Measurements from ENCODE around the gene SPATS2. TPM values are rescaled to one million over a fixed set of nuclear protein-coding genes. Genes with fewer than 3 reads are reported as not detected.
"Not testable (repeated sequence)": the region's sequence is repeated elsewhere in the genome, so short reads cannot be mapped to it uniquely, and the experiment has no call there.

SPATS2 gene
- total RNA-seq, 1 experiment from 2014 or later, result 50.7 TPM

- H3K4me1 ChIP-seq (ENCODE audit: low read length), result no peaks in the 10 kb centered on the region
- no peaks in the 10 kb centered on the region for H4K20me1 ChIP-seq (ENCODE audit: insufficient read depth, low read depth, low read length)
- H3K79me2 ChIP-seq (ENCODE audit: low read length), result no peaks in the 10 kb centered on the region
- DNase-seq, result no peak
- no peak overlapping the region for H2AFZ ChIP-seq (ENCODE audit: low read length)
- no peak overlapping the region for H3K27ac ChIP-seq (ENCODE audit: low read length)
- no peaks in the 10 kb centered on the region for H3K27me3 ChIP-seq (ENCODE audit: low read length)
- no peak overlapping the region for H3K9ac ChIP-seq (ENCODE audit: low read length)
- no peak overlapping the region for H3K4me2 ChIP-seq (ENCODE audit: low read depth, low read length, poor library complexity, severe bottlenecking)
- no peaks in the 10 kb centered on the region for H3K9me2 ChIP-seq (replicated peaks; ENCODE audit: insufficient read depth, low read length)
- no peaks in the 10 kb centered on the region for H3K9me3 ChIP-seq (ENCODE audit: low read length)
- no peak overlapping the region for H3K4me3 ChIP-seq (ENCODE audit: low read length)
- peaks cover 35% of the 10 kb centered on the region for H3K36me3 ChIP-seq (ENCODE audit: insufficient read depth, low read length)
Measured at GRCh38 chr12:49529414-49529813, 162.2 kb downstream of the SPATS2 start.

GRCh38 chr12:49531745-49532144 is 164.5 kb downstream of the SPATS2 start:
- no peaks in the 10 kb centered on the region for H3K27me3 ChIP-seq (ENCODE audit: low read length)
- no peak for DNase-seq
- H3K9me2 ChIP-seq (replicated peaks; ENCODE audit: insufficient read depth, low read length), result no peaks in the 10 kb centered on the region
- H3K79me2 ChIP-seq (ENCODE audit: low read length), result no peaks in the 10 kb centered on the region
- no peak overlapping the region for H3K4me2 ChIP-seq (ENCODE audit: low read depth, low read length, poor library complexity, severe bottlenecking)
- no peak overlapping the region for H3K9ac ChIP-seq (ENCODE audit: low read length)
- no peak overlapping the region for H3K4me3 ChIP-seq (ENCODE audit: low read length)
- no peak overlapping the region for H3K27ac ChIP-seq (ENCODE audit: low read length)
- peaks cover 9% of the 10 kb centered on the region for H3K4me1 ChIP-seq (ENCODE audit: low read length)
- no peak overlapping the region for H2AFZ ChIP-seq (ENCODE audit: low read length)
- no peaks in the 10 kb centered on the region for H4K20me1 ChIP-seq (ENCODE audit: insufficient read depth, low read depth, low read length)
- H3K36me3 ChIP-seq (ENCODE audit: insufficient read depth, low read length), result peaks cover 14% of the 10 kb centered on the region
- no peaks in the 10 kb centered on the region for H3K9me3 ChIP-seq (ENCODE audit: low read length)

GRCh38 chr12:49533331-49533730 is 166.1 kb downstream of the SPATS2 start:
- H3K9ac ChIP-seq (ENCODE audit: low read length), result no peak overlapping the region
- H3K27ac ChIP-seq (ENCODE audit: low read length), result no peak overlapping the region
- peaks cover 23% of the 10 kb centered on the region for H3K4me1 ChIP-seq (ENCODE audit: low read length)
- H2AFZ ChIP-seq (ENCODE audit: low read length), result no peak overlapping the region
- no peak overlapping the region for H3K4me2 ChIP-seq (ENCODE audit: low read depth, low read length, poor library complexity, severe bottlenecking)
- 0 out of 2 replicates have a peak, but pooled peaks cover 4% of the 10 kb centered on the region for H3K36me3 ChIP-seq (ENCODE audit: insufficient read depth, low read length)
- H3K27me3 ChIP-seq (ENCODE audit: low read length), result no peaks in the 10 kb centered on the region
- no peaks in the 10 kb centered on the region for H3K9me3 ChIP-seq (ENCODE audit: low read length)
- no peaks in the 10 kb centered on the region for H3K9me2 ChIP-seq (replicated peaks; ENCODE audit: insufficient read depth, low read length)
- H3K79me2 ChIP-seq (ENCODE audit: low read length), result no peaks in the 10 kb centered on the region
- DNase-seq, result no peak
- no peaks in the 10 kb centered on the region for H4K20me1 ChIP-seq (ENCODE audit: insufficient read depth, low read depth, low read length)
- H3K4me3 ChIP-seq (ENCODE audit: low read length), result no peak overlapping the region

GRCh38 chr12:49534122-49534521 is 166.9 kb downstream of the SPATS2 start:
- H4K20me1 ChIP-seq (ENCODE audit: insufficient read depth, low read depth, low read length); H3K36me3 ChIP-seq (ENCODE audit: insufficient read depth, low read length); H3K4me3 ChIP-seq (ENCODE audit: low read length); H3K27ac ChIP-seq (ENCODE audit: low read length); DNase-seq; H2AFZ ChIP-seq (ENCODE audit: low read length); H3K9me3 ChIP-seq (ENCODE audit: low read length); H3K27me3 ChIP-seq (ENCODE audit: low read length); H3K4me2 ChIP-seq (ENCODE audit: low read depth, low read length, poor library complexity, severe bottlenecking); H3K9ac ChIP-seq (ENCODE audit: low read length); H3K9me2 ChIP-seq (replicated peaks; ENCODE audit: insufficient read depth, low read length); H3K79me2 ChIP-seq (ENCODE audit: low read length): not testable (repeated sequence)
- peaks cover 24% of the 10 kb centered on the region for H3K4me1 ChIP-seq (ENCODE audit: low read length)

GRCh38 chr12:49534731-49535278 is 167.5 kb downstream of the SPATS2 start:
- Histone ChIP-seq H3K9ac (ENCODE audit: low read length) (no peak overlapping the region), H3K27me3 (ENCODE audit: low read length) (no peaks in the 10 kb centered on the region), H4K20me1 (ENCODE audit: insufficient read depth, low read depth, low read length) (no peaks in the 10 kb centered on the region), H3K4me3 (ENCODE audit: low read length) (no peak overlapping the region), H3K4me2 (ENCODE audit: low read depth, low read length, poor library complexity, severe bottlenecking) (no peak overlapping the region), H3K27ac (ENCODE audit: low read length) (no peak overlapping the region), H3K36me3 (ENCODE audit: insufficient read depth, low read length) (0 out of 2 replicates have a peak, but pooled peaks cover 4% of the 10 kb centered on the region), H3K79me2 (ENCODE audit: low read length) (no peaks in the 10 kb centered on the region), H3K9me2 (replicated peaks; ENCODE audit: insufficient read depth, low read length) (no peaks in the 10 kb centered on the region), H2AFZ (ENCODE audit: low read length) (no peak overlapping the region), H3K9me3 (ENCODE audit: low read length) (no peaks in the 10 kb centered on the region), H3K4me1 (ENCODE audit: low read length) (peaks cover 30% of the 10 kb centered on the region)
- DNase-seq, result no peak

GRCh38 chr12:49535921-49536525 is 168.8 kb downstream of the SPATS2 start:
- no peaks in the 10 kb centered on the region for H3K27me3 ChIP-seq (ENCODE audit: low read length)
- H3K4me1 ChIP-seq (ENCODE audit: low read length), result peaks cover 31% of the 10 kb centered on the region
- no peak for DNase-seq
- H3K4me3 ChIP-seq (ENCODE audit: low read length), result no peak overlapping the region
- no peaks in the 10 kb centered on the region for H3K36me3 ChIP-seq (ENCODE audit: insufficient read depth, low read length)
- H3K9me2 ChIP-seq (replicated peaks; ENCODE audit: insufficient read depth, low read length), result no peaks in the 10 kb centered on the region
- H4K20me1 ChIP-seq (ENCODE audit: insufficient read depth, low read depth, low read length), result no peaks in the 10 kb centered on the region
- H3K9me3 ChIP-seq (ENCODE audit: low read length), result no peaks in the 10 kb centered on the region
- H3K4me2 ChIP-seq (ENCODE audit: low read depth, low read length, poor library complexity, severe bottlenecking), result no peak overlapping the region
- no peak overlapping the region for H3K27ac ChIP-seq (ENCODE audit: low read length)
- H3K9ac ChIP-seq (ENCODE audit: low read length), result no peak overlapping the region
- H3K79me2 ChIP-seq (ENCODE audit: low read length), result no peaks in the 10 kb centered on the region
- no peak overlapping the region for H2AFZ ChIP-seq (ENCODE audit: low read length)

GRCh38 chr12:49536526-49537071 is 169.3 kb downstream of the SPATS2 start:
- no peak overlapping the region for H3K9ac ChIP-seq (ENCODE audit: low read length)
- H3K36me3 ChIP-seq (ENCODE audit: insufficient read depth, low read length), result no peaks in the 10 kb centered on the region
- H3K79me2 ChIP-seq (ENCODE audit: low read length), result no peaks in the 10 kb centered on the region
- 0 out of 2 replicates have a peak, but pooled peaks cover 1% of the 10 kb centered on the region for H4K20me1 ChIP-seq (ENCODE audit: insufficient read depth, low read depth, low read length)
- H3K27ac ChIP-seq (ENCODE audit: low read length), result no peak overlapping the region
- no peak overlapping the region for H3K4me3 ChIP-seq (ENCODE audit: low read length)
- no peak overlapping the region for H2AFZ ChIP-seq (ENCODE audit: low read length)
- H3K9me2 ChIP-seq (replicated peaks; ENCODE audit: insufficient read depth, low read length), result no peaks in the 10 kb centered on the region
- no peaks in the 10 kb centered on the region for H3K27me3 ChIP-seq (ENCODE audit: low read length)
- no peak for DNase-seq
- peaks cover 31% of the 10 kb centered on the region for H3K4me1 ChIP-seq (ENCODE audit: low read length)
- H3K4me2 ChIP-seq (ENCODE audit: low read depth, low read length, poor library complexity, severe bottlenecking), result no peak overlapping the region
- H3K9me3 ChIP-seq (ENCODE audit: low read length), result no peaks in the 10 kb centered on the region

GRCh38 chr12:49537231-49537751 is 170.0 kb downstream of the SPATS2 start:
- H3K9me3 ChIP-seq (ENCODE audit: low read length), result no peaks in the 10 kb centered on the region
- DNase-seq, result no peak
- H4K20me1 ChIP-seq (ENCODE audit: insufficient read depth, low read depth, low read length), result 0 out of 2 replicates have a peak, but pooled peaks cover 3% of the 10 kb centered on the region
- no peak overlapping the region for H3K27ac ChIP-seq (ENCODE audit: low read length)
- no peaks in the 10 kb centered on the region for H3K9me2 ChIP-seq (replicated peaks; ENCODE audit: insufficient read depth, low read length)
- no peaks in the 10 kb centered on the region for H3K79me2 ChIP-seq (ENCODE audit: low read length)
- 0 out of 2 replicates have a peak overlapping the region, but pooled peaks have one; percentile 30 for H3K9ac ChIP-seq (ENCODE audit: low read length)
- peak overlapping the region; percentile 60; the same call in 1 of the 2 replicates for H3K4me3 ChIP-seq (ENCODE audit: low read length)
- no peaks in the 10 kb centered on the region for H3K36me3 ChIP-seq (ENCODE audit: insufficient read depth, low read length)
- H3K27me3 ChIP-seq (ENCODE audit: low read length), result no peaks in the 10 kb centered on the region
- no peak overlapping the region for H2AFZ ChIP-seq (ENCODE audit: low read length)
- H3K4me1 ChIP-seq (ENCODE audit: low read length), result peaks cover 31% of the 10 kb centered on the region
- peak overlapping the region; percentile 53 for H3K4me2 ChIP-seq (ENCODE audit: low read depth, low read length, poor library complexity, severe bottlenecking)
